ENCODE results near the gene LONRF3. TPM values are rescaled to one million over a fixed set of nuclear protein-coding genes. Genes with fewer than 3 reads are reported as not detected.

Gene LONRF3
- total and polyA plus RNA-seq, 2 of the 8 experiments (the other 6 are each of a cell fraction or from before 2014, with no cell fraction given): 0.11 TPM; not detected in 1

- TF ChIP-seq CHD7 (IDR thresholded peaks at IDR 0.05; ENCODE audit: insufficient replicate concordance, low read length) (no peak), YY1 (IDR thresholded peaks at IDR 0.05; ENCODE audit: low read depth, low read length) (no peak), SP2 (IDR thresholded peaks at IDR 0.05; ENCODE audit: low read length) (no peak), E2F6 (IDR thresholded peaks at IDR 0.05) (no peak)
Measured at GRCh38 chrX:118976599-118977340, 2.4 kb downstream of the LONRF3 start (continued).
